Measurements from ENCODE around the gene RAVER2.

The RAVER2 gene

GRCh38 chr1:64848803-64849202 lies 103.9 kb downstream of the RAVER2 start:
- no peak for DNase-seq

- no peak for DNase-seq
Observed at GRCh38 chr1:64849942-64850341, 105.1 kb downstream of the RAVER2 start.

DNA sequence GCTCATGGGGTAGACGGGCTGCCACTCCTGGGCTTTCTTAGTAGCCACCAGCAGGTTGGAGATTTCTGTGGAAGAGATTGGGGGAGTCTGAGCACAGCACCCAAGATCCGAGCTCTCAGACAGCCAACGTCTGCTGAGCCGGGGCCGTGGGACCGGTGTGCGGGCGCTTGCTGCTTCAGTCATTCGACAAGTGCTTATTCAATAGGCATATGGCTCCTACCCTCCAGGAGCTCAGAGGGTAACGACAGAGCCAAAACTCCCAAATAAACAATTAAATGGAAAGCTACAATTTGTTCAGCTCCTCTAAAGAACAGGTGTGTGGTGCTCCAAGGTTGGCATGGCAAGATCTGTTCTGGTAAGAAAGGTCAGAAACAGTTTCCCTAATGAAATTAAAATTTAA lies 106.0 kb downstream of the RAVER2 start:
- no peak for DNase-seq

GRCh38 chr1:64851664-64852063 lies 106.8 kb downstream of the RAVER2 start:
- no peak for DNase-seq

GRCh38 chr1:64854674-64855073 lies 109.8 kb downstream of the RAVER2 start:
- no peak for DNase-seq

DNA sequence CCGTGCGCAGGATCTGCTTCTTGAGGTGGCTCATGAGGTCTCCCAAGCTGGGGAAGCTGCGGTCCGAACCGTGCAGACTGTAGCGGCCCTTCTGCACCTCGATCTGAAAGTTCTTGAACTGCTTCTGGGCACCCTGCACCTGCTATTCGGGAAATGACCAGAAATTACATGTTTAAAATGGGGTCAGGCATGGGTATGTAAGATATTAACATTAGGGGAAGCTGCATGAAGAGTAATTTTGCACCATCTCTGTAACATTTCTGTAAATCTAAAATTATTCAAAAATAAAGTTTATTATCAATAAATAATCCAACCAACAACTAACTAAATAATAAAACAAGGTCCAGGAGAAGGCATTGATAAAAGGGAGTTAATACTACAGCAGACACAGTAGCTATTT lies 110.7 kb downstream of the RAVER2 start:
- DNase-seq = no peak

- DNase-seq = no peak
Observed at GRCh38 chr1:64856553-64856952, 111.7 kb downstream of the RAVER2 start.

DNA sequence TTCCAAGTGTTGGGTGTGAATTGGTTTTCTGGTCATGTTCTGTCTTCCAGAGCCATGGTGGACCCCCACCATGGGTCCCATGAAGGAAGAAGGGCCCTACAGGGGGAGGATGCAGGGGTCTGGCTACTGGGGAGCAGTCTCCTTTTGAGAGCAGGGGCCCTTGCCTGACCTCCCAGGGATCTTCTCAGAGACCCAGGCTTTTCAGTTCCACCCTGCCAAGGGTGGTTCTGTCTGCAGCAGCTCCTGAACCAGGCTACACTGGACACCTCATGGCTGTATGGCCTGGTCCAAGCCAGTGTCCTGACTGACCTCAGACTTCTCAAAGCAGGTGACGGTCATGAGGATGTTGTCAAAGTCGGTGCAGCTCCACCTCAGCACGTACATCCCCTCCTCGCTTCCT lies 112.5 kb downstream of the RAVER2 start:
- DNase-seq = no peak

DNA sequence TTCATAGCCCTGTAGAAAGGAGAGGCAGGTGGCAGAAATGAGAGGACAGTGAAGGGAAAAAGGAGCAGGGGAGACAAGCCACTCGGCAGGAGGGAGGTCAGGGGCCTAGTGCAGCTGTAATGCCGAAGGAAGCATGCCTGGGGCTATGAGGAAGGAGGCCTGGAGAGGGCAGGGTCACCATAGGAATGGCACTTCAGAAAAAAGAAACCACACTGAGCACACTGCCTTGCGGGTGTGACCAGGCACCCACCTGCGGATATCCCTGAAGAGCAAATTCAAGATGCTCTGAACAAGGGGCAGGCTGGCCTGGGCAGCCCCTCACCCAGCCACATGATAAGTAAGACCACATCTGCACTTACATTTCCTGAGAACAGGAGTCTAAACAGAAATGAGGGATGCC lies 116.7 kb downstream of the RAVER2 start:
- no peak for DNase-seq

GRCh38 chr1:64864018-64864940 lies 119.4 kb downstream of the RAVER2 start:
- DNase-seq = peak; percentile 61

DNA sequence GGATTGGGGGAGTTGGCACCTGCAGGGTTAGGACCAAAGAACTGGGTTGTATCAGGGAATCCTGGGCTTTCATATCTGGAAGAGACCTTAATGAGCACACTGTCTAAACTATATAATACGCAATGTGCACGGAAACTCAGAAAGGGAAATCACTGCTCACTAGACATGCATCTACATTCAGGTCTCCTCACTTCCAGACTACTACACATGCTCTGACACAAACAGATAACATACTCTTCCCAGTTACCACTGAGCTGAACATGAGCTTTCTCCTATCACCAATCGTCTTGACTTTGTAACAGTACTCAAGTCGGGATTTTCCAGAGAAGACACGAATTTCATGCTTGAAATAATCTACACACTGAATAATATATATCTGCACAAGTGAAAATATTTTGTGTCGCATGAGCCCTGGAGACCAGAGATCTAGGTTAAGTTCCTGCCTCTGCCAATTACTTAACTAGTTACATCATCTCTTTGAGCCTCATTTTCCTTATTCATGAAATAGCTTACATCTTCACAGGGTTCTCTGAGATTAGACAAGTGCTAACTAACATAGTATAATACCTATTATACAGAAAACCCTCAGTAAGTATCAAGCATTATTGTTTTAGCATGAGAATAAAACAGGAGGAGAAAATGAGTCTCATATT lies 120.4 kb downstream of the RAVER2 start:
- no peak for DNase-seq

GRCh38 chr1:64866689-64867088 lies 121.8 kb downstream of the RAVER2 start:
- no peak for DNase-seq

DNA sequence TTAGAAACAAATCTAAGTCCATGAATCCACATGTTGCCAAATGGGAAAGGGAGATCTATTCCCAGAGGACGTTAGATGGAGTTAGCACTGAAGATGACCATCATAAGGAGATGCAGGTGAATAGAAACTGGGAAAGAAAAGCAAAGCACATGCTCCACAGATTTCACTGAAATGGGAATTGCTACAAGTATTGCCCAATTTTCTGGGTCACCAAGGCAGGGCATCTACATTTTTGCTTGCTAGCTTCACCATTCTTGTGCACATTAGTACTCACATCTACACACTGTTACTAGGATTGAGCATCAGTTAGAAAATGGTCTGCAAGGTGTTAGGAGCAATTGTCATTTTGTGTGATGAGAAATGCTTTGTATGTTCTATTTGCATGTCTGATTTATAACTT lies 122.4 kb downstream of the RAVER2 start:
- no peak for DNase-seq

DNA sequence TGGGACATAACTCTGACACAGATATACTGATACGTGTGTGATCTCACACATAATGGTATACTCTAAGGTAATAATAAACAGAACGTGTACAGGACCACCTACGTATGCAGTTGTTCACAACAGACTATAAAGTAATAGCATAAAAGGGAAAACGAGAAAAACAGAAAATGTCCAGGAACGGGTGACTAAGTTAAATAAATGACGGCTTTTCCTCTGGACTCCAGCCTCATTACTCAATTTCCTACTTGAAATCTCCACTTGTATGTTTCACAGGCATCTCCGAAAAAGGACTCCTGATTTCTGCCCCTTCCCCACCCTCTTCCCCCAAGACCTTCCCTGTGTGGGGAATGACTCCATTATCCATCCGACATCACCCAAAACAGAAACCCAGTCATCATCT lies 126.4 kb downstream of the RAVER2 start:
- DNase-seq = no peak

- DNase-seq = no peak
Observed at GRCh38 chr1:64872067-64872466, 127.2 kb downstream of the RAVER2 start.

- no peak for DNase-seq
Observed at GRCh38 chr1:64873576-64873975, 128.7 kb downstream of the RAVER2 start.

DNA sequence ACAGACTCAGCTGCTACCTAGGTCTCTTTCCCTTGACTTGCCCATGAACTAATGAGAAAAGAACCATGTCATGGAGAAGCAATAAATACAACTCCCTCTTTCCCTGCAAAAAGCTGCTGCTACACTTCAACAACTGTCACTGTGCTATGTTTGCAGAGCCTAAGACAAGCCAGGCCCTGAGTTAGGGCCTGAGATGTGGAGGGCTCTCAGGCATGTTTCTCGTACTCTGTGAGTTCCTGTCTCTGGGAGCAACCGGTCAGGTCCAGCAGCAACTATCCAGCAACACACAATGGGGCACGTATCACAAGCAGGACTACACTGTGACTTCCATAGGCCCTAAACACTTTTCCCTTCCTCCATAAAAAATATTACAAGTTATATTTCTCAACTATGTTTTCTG lies 129.8 kb downstream of the RAVER2 start:
- no peak for DNase-seq

DNA sequence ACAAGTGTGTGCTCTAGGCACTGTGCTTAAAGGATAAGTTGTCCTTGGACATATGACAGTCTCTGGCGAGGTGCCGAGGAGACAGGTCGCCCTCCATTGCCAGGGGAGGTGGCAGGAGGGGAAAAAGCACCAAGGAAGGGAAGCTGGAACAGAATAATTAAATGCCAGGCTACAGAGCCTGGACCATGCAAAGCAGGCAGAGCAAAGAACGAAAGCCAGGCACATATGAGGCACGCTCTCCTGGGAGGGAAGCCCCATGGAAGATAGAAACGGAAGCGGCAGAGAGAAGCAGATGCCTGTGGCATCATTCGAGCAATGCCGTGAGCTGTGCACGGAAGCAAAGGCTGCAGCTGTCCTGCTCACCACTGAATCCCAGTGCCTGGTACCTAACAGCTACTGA lies 130.2 kb downstream of the RAVER2 start:
- DNase-seq = no peak

- DNase-seq = no peak
Observed at GRCh38 chr1:64875606-64876005, 130.7 kb downstream of the RAVER2 start.

- DNase-seq = no peak
Observed at GRCh38 chr1:64877151-64877550, 132.3 kb downstream of the RAVER2 start.

GRCh38 chr1:64877598-64877997 lies 132.7 kb downstream of the RAVER2 start:
- DNase-seq = no peak

DNA sequence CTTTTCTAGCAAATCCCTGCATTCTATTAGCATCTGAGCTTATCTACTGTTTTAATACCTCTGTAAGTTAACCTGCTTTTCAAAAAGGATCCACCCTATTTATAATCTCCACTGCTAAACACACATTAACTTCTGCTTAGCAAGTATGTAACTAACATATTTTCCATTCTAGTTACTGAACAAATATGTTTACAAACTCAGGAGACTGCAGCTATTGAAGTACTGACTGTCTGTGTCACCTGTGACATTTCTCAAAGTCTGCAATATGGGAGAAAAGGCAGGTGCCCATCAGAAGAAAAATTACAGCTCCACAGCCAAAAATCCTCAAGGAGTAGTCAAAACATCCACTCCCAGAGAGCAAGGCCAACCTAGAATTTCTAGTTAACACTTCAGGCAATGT lies 133.2 kb downstream of the RAVER2 start:
- no peak for DNase-seq

GRCh38 chr1:64878931-64879611 lies 134.2 kb downstream of the RAVER2 start:
- no peak for DNase-seq

GRCh38 chr1:64880449-64880848 lies 135.6 kb downstream of the RAVER2 start:
- DNase-seq = no peak

All from SIG-M5 (cell line).